Activated CD8-positive, alpha-beta memory T cell treated with anti-CD3 and anti-CD28 coated beads, Interleukin-2, amount 10 ng/mL, durations not matched to agents 7 days and 5 days (primary cell): ENCODE measurements around the gene CELF2. TPM values are rescaled to one million over a fixed set of nuclear protein-coding genes. Genes with fewer than 3 reads are reported as not detected.
"Not testable (repeated sequence)": the region's sequence is repeated elsewhere in the genome, so short reads cannot be mapped to it uniquely, and the experiment has no call there.

Experiments used
- ATAC-seq: fragments of 150-1000 bp; cut with Tn5 transposase; one replicate; pipeline ENCODE4 v1.10.0; 2021; ENCODE audit warnings: moderate library complexity
- CTCF ChIA-PET: fragments of 350-600 bp; sonication (Branson Sonifier 250); formaldehyde crosslinking; loops from one replicate; lab custom pipeline; 2021; ENCODE audit warnings: antibody characterized with exemption; lab: Charles Lee
- DNase-seq: peaks from one replicate; pipeline ENCODE4 v3.0.0-alpha.2; 2020
- H3K27ac Mint-ChIP-seq: one replicate; pipeline ENCODE4 v1.8.0; 2021; ENCODE audit warnings: mild to moderate bottlenecking, mixed read lengths
- H3K27me3 Mint-ChIP-seq: one replicate; pipeline ENCODE4 v1.8.0; 2021; ENCODE audit warnings: mixed read lengths
- H3K36me3 Mint-ChIP-seq: one replicate; pipeline ENCODE4 v1.8.0; 2021; ENCODE audit warnings: mild to moderate bottlenecking, mixed read lengths
- H3K4me1 Mint-ChIP-seq: one replicate; pipeline ENCODE4 v1.8.0; 2021; ENCODE audit warnings: mixed read lengths
- H3K4me3 Mint-ChIP-seq: one replicate; pipeline ENCODE4 v1.8.0; 2021; ENCODE audit warnings: mild to moderate bottlenecking, moderate library complexity, mixed read lengths
- H3K9me3 Mint-ChIP-seq: one replicate; pipeline ENCODE4 v1.8.0; 2022; ENCODE audit warnings: low read depth, mixed read lengths
- total RNA-seq, 2 experiments: library from RNA; stranded (reverse); gene quantifications; one replicate each; pipeline ENCODE4 v1.2.3, GENCODE V29; 2021

The CELF2 gene
- total RNA-seq, 2 experiments from 2014 or later: 205 to 219 TPM

- H3K4me3 Mint-ChIP-seq, H3K27ac Mint-ChIP-seq, ATAC-seq, H3K27me3 Mint-ChIP-seq, DNase-seq, CTCF ChIA-PET, H3K4me1 Mint-ChIP-seq, H3K9me3 Mint-ChIP-seq: not testable (repeated sequence)
- peaks cover 14% of the 10 kb centered on the region for H3K36me3 Mint-ChIP-seq
Observed at GRCh38 chr10:11123892-11124291, 106.2 kb downstream of the CELF2 start.

GRCh38 chr10:11125004-11125403 is 107.3 kb downstream of the CELF2 start:
- Mint-ChIP-seq H3K27ac (no peak overlapping the region), H3K36me3 (peaks cover 18% of the 10 kb centered on the region), H3K4me1 (no peaks in the 10 kb centered on the region), H3K4me3 (no peak overlapping the region), H3K9me3 (peaks cover 7% of the 10 kb centered on the region), H3K27me3 (peaks cover 11% of the 10 kb centered on the region)
- DNase-seq (no peak), ATAC-seq (no peak)
- CTCF ChIA-PET: interaction anchor here (1.8 kb wide), 1 partner anchor 12 kb away, joined by 8 read pairs; no protein-coding TSS in a partner anchor

GRCh38 chr10:11127017-11127416 is 109.3 kb downstream of the CELF2 start:
- H3K4me1 Mint-ChIP-seq, DNase-seq, H3K27ac Mint-ChIP-seq, CTCF ChIA-PET, H3K9me3 Mint-ChIP-seq, H3K4me3 Mint-ChIP-seq, ATAC-seq: not testable (repeated sequence)
- H3K27me3 Mint-ChIP-seq: peaks cover 12% of the 10 kb centered on the region
- peaks cover 18% of the 10 kb centered on the region for H3K36me3 Mint-ChIP-seq

GRCh38 chr10:11131112-11131639 is 113.5 kb downstream of the CELF2 start:
- Mint-ChIP-seq H3K27me3 (peaks cover 8% of the 10 kb centered on the region), H3K4me1 (no peaks in the 10 kb centered on the region), H3K36me3 (peaks cover 11% of the 10 kb centered on the region), H3K27ac (no peak overlapping the region), H3K4me3 (no peak overlapping the region), H3K9me3 (peaks cover 1% of the 10 kb centered on the region)
- no peak for ATAC-seq
- CTCF ChIA-PET: interaction anchor here (1.9 kb wide), 1 partner anchor 18 kb away, joined by 7 read pairs; no protein-coding TSS in a partner anchor
- no peak for DNase-seq

- peaks cover 3% of the 10 kb centered on the region for H3K27me3 Mint-ChIP-seq
- CTCF ChIA-PET: no interaction called here
- ATAC-seq (no peak), DNase-seq (no peak)
- H3K4me3 Mint-ChIP-seq: no peak overlapping the region
- H3K36me3 Mint-ChIP-seq: peaks cover 4% of the 10 kb centered on the region
- H3K27ac Mint-ChIP-seq: no peak overlapping the region
- H3K9me3 Mint-ChIP-seq: no peaks in the 10 kb centered on the region
- no peaks in the 10 kb centered on the region for H3K4me1 Mint-ChIP-seq
Observed at GRCh38 chr10:11134411-11134810, 116.7 kb downstream of the CELF2 start.

GRCh38 chr10:11135709-11136108 is 118.0 kb downstream of the CELF2 start:
- Mint-ChIP-seq H3K4me1 (peaks cover 9% of the 10 kb centered on the region), H3K36me3 (peaks cover 1% of the 10 kb centered on the region), H3K9me3 (no peaks in the 10 kb centered on the region), H3K27me3 (no peaks in the 10 kb centered on the region), H3K4me3 (no peak overlapping the region), H3K27ac (no peak overlapping the region)
- DNase-seq (no peak), ATAC-seq (no peak)
- CTCF ChIA-PET: no interaction called here

GRCh38 chr10:11138314-11139033 is 120.8 kb downstream of the CELF2 start:
- Mint-ChIP-seq H3K27me3 (no peaks in the 10 kb centered on the region), H3K4me1 (peaks cover 35% of the 10 kb centered on the region), H3K9me3 (no peaks in the 10 kb centered on the region), H3K36me3 (peaks cover 3% of the 10 kb centered on the region), H3K27ac (no peak overlapping the region), H3K4me3 (no peak overlapping the region)
- no peak for ATAC-seq
- no peak for DNase-seq
- CTCF ChIA-PET: no interaction called here

GRCh38 chr10:11140963-11141362 is 123.3 kb downstream of the CELF2 start:
- H3K27ac Mint-ChIP-seq: peak overlapping the region; percentile 80
- no peak overlapping the region for H3K4me3 Mint-ChIP-seq
- no peaks in the 10 kb centered on the region for H3K9me3 Mint-ChIP-seq
- peaks cover 57% of the 10 kb centered on the region for H3K4me1 Mint-ChIP-seq
- CTCF ChIA-PET: interaction anchor here (0.6 to 1.2 kb wide), 3 partner anchors 23 to 283 kb away, joined by 3 to 4 read pairs (median 3); no protein-coding TSS in a partner anchor
- H3K27me3 Mint-ChIP-seq: no peaks in the 10 kb centered on the region
- H3K36me3 Mint-ChIP-seq: peaks cover 3% of the 10 kb centered on the region
- no peak for DNase-seq
- ATAC-seq: no peak

- Mint-ChIP-seq H3K27ac (peak overlapping the region; percentile 80), H3K27me3 (no peaks in the 10 kb centered on the region), H3K36me3 (peaks cover 3% of the 10 kb centered on the region), H3K4me3 (no peak overlapping the region), H3K4me1 (peaks cover 64% of the 10 kb centered on the region), H3K9me3 (no peaks in the 10 kb centered on the region)
- ATAC-seq (no peak), DNase-seq (no peak)
- CTCF ChIA-PET: interaction anchor here (0.6 to 1.2 kb wide), 4 partner anchors 22 to 283 kb away, joined by 3 to 5 read pairs (median 4); no protein-coding TSS in a partner anchor
Observed at GRCh38 chr10:11141571-11142091, 124.0 kb downstream of the CELF2 start.

GRCh38 chr10:11142777-11143176 is 125.1 kb downstream of the CELF2 start:
- H3K36me3 Mint-ChIP-seq: peaks cover 3% of the 10 kb centered on the region
- no peaks in the 10 kb centered on the region for H3K9me3 Mint-ChIP-seq
- H3K27ac Mint-ChIP-seq: no peak overlapping the region
- no peaks in the 10 kb centered on the region for H3K27me3 Mint-ChIP-seq
- ATAC-seq: no peak
- CTCF ChIA-PET: interaction anchor here (1.5 kb wide), 1 partner anchor 128 kb away, joined by 3 read pairs; no protein-coding TSS in a partner anchor
- no peak overlapping the region for H3K4me3 Mint-ChIP-seq
- DNase-seq: no peak
- peaks cover 75% of the 10 kb centered on the region for H3K4me1 Mint-ChIP-seq

GRCh38 chr10:11143242-11143641 is 125.6 kb downstream of the CELF2 start:
- no peaks in the 10 kb centered on the region for H3K9me3 Mint-ChIP-seq
- H3K4me1 Mint-ChIP-seq: peaks cover 80% of the 10 kb centered on the region
- no peaks in the 10 kb centered on the region for H3K27me3 Mint-ChIP-seq
- H3K27ac Mint-ChIP-seq: no peak overlapping the region
- ATAC-seq (no peak), DNase-seq (no peak)
- CTCF ChIA-PET: interaction anchor here (1.5 to 8.1 kb wide), 2 partner anchors 33 to 127 kb away, joined by 3 to 84 read pairs; no protein-coding TSS in a partner anchor
- H3K4me3 Mint-ChIP-seq: no peak overlapping the region
- peaks cover 3% of the 10 kb centered on the region for H3K36me3 Mint-ChIP-seq

- peaks cover 1% of the 10 kb centered on the region for H3K36me3 Mint-ChIP-seq
- CTCF ChIA-PET: interaction anchor here (0.7 to 8.1 kb wide), 5 partner anchors 13 to 94 kb away, joined by 4 to 189 read pairs (median 4); no protein-coding TSS in a partner anchor
- no peaks in the 10 kb centered on the region for H3K27me3 Mint-ChIP-seq
- no peak for DNase-seq
- H3K9me3 Mint-ChIP-seq: no peaks in the 10 kb centered on the region
- peak overlapping the region; percentile 97 for H3K27ac Mint-ChIP-seq
- ATAC-seq: peak; percentile 5
- H3K4me1 Mint-ChIP-seq: peaks cover 91% of the 10 kb centered on the region
- H3K4me3 Mint-ChIP-seq: peak overlapping the region; percentile 54
Observed at GRCh38 chr10:11144626-11145494, 127.2 kb downstream of the CELF2 start.

- Mint-ChIP-seq H3K9me3 (no peaks in the 10 kb centered on the region), H3K36me3 (peaks cover 1% of the 10 kb centered on the region), H3K4me3 (peak overlapping the region; percentile 54), H3K27me3 (no peaks in the 10 kb centered on the region), H3K4me1 (peaks cover 92% of the 10 kb centered on the region), H3K27ac (peak overlapping the region; percentile 97)
- CTCF ChIA-PET: interaction anchor here (0.8 to 8.1 kb wide), 5 partner anchors 22 to 93 kb away, joined by 3 to 189 read pairs (median 4); no protein-coding TSS in a partner anchor
- ATAC-seq (peak; percentile 74), DNase-seq (peak; percentile 89)
Observed at GRCh38 chr10:11145495-11145855, 127.8 kb downstream of the CELF2 start.
